Sigmoid colon (tissue), 4 donors: ENCODE data around the gene HMGN1.

ENCODE experiments used
- POLR2AphosphoS5 ChIP-seq, 4 donors: sonication (generic); formaldehyde crosslinking; IDR thresholded peaks; one replicate each; pipeline ENCODE4 v1.6.1; 2017; ENCODE audit warnings: antibody characterized with exemption in 4 of 4
- TF ChIP-seq, protein P1 (sequence below), 4 experiments: fragments of 450-650 bp in 3 of 4; fragments of 200-600 bp in 1 of 4; IDR thresholded peaks; one replicate each; pipeline ENCODE4 v1.5.1; 2016 to 2019; ENCODE audit warnings: antibody characterized with exemption in 4 of 4, mild to moderate bottlenecking in 3 of 4, moderate library complexity in 2 of 4

DNA sequence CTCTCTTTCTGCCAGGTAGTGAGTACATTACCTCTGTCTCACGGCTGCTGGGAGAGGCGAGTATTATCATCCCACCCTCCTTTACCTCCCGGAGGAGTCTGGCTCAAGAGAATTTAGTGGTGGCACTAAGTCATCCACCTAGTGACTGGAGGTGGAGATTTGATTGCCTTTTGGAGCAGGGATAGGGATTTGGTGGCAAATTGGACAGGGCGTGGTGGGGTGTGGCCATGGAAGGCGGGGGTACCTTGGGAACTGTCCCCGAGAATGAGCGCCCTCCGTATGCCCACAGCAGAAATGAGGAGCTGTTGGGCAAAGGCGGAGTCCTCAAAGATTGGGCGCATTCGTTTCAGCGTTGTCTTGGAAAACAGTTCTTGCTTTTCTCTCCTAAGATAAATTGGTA lies 32.1 kb upstream of the HMGN1 start:
- TF ChIP-seq, protein P1, sequence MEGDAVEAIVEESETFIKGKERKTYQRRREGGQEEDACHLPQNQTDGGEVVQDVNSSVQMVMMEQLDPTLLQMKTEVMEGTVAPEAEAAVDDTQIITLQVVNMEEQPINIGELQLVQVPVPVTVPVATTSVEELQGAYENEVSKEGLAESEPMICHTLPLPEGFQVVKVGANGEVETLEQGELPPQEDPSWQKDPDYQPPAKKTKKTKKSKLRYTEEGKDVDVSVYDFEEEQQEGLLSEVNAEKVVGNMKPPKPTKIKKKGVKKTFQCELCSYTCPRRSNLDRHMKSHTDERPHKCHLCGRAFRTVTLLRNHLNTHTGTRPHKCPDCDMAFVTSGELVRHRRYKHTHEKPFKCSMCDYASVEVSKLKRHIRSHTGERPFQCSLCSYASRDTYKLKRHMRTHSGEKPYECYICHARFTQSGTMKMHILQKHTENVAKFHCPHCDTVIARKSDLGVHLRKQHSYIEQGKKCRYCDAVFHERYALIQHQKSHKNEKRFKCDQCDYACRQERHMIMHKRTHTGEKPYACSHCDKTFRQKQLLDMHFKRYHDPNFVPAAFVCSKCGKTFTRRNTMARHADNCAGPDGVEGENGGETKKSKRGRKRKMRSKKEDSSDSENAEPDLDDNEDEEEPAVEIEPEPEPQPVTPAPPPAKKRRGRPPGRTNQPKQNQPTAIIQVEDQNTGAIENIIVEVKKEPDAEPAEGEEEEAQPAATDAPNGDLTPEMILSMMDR (IDR thresholded peaks at IDR 0.05) = no peak
- TF ChIP-seq POLR2AphosphoS5 (IDR thresholded peaks at IDR 0.05) = no peak
